Stimulated activated CD4-positive, alpha-beta T cell treated with anti-CD3 and anti-CD28 coated beads, TNF-alpha, amount 100 ng/mL, for 48 hours (primary cell): Measurements from ENCODE around the gene SERPINF2.
"Not testable (repeated sequence)": the region's sequence is repeated elsewhere in the genome, so short reads cannot be mapped to it uniquely, and the experiment has no call there.

ENCODE experiments used
- DNase-seq, 3 donors: peaks; one replicate each; pipeline ENCODE4 v3.0.0-alpha.2; 2020; ENCODE audit warnings: low read depth in 3 of 3

Gene SERPINF2

DNA sequence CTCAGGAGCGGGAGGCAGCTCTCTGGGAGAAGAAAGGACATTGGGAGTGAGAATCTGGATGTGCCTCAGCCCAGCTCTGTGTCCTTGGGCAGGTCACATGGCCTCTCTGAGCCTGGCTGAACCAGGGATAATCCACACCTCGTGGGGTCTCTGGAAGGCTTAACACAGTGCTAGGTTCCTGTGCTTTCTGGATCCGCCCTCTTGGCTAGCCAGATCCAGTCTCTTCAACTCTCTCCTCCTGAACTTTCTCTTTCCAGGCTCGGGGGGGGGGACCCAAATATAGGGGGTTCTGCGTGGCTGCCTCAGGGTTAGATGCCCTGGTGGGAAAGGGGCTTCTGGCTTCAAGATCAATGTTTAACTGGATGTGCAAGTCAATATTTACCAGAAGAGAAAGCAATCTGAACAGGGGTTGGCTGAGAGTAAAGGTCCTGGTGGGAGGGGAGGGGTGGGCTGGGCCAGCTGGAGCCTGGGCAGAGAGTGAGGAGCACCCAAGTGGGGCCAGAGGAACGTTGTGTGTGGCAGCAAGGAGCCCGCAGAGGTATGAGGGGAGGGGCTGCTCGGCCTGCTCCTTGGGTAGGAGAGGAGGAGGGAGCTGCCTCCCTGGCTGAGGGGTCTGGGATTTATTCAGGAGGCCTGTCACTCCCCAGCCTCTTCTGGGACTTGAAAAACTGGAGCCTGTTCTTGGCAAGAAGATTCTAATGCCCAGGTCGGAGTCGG is at the start of gene SERPINF2:
Gene SERPINF2 (plus strand): TSS at position 501 of the 717 bp plus-strand sequence. CDS start 2,125 bp downstream, outside the sequence.
- no peak for DNase-seq

DNA sequence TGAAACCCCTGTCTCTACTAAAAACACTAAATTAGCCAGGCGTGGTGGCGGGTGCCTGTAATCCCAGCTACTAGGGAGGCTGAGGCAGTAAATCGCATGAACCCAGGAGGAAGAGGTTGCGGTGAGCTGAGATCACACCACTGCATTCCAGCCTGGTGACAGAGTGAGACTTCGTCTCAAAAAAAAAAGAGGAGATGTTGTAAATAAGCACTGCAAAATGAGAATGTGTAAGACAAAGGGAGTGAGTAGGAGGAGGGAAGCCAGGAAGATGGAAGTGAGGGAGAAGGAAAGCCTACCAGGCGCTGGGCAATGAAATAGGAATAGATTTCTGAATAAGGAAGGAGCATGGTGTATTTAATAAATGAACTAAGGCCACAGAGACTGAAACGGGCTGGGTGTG is 49.3 kb upstream of the SERPINF2 start:
- DNase-seq: no peak

DNA sequence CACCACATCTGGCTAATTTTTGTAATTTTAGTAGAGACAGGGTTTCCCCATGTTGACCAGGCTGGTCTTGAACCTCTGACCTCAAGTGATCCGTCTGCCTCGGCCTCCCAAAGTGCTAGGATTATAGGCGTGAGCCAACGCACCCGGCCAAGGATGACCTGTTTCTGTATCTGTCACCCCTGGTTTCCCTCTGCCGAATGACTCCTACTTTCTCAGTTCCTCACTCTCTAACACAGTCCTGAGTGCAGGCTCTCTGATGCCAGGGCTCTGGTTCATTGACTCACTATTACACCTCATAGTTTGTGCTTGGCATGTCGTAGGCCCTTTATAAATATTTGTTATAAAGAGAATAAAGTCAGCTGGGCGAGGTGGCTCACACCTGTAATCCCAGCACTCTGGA is 47.3 kb upstream of the SERPINF2 start:
- no peak for DNase-seq

DNA sequence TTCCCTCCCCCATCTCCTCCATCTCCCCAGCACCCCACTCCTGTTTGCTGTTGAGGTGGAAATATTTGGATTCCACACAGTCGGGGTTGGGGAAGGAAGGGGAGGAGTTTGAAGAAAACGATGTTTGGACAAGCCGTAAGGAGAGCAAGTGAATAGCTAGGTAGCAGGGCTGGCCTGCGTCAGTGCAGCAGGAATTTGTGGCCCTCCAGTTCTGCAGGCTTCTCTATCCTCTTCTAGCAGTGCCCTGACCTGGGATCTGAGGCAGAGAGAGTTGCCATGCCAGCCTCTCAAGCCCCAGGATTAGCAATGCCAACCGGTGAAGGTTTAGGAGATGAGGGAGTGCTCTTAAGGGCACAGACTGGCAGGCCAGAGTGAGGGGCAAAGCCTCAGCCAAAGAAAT is 45.0 kb upstream of the SERPINF2 start:
- DNase-seq: no peak

- not testable (repeated sequence) for DNase-seq
Measured at GRCh38 chr17:1699891-1700290, 42.8 kb upstream of the SERPINF2 start.

GRCh38 chr17:1703063-1703462 is 39.6 kb upstream of the SERPINF2 start:
- DNase-seq: no peak

DNA sequence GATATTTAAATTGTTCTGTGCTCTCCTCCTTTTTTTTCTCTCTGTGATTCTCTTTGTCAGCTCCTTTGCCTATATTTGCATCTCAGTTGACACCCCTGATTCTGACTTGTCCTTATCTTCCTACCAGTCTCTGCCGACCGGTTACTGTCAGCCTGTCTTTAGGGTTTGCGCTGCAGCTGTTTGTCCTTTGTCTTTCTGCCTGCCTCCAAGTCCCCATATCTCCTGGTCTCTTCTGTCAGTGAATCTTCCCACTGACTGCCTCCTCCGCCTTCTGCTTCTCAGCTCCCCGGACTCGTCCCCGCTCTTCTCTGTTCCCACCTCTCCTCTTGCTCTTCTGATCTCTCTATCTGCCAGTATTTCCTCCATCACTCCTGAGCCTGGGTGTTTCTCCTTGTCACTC is 37.7 kb upstream of the SERPINF2 start:
- DNase-seq: no peak

DNA sequence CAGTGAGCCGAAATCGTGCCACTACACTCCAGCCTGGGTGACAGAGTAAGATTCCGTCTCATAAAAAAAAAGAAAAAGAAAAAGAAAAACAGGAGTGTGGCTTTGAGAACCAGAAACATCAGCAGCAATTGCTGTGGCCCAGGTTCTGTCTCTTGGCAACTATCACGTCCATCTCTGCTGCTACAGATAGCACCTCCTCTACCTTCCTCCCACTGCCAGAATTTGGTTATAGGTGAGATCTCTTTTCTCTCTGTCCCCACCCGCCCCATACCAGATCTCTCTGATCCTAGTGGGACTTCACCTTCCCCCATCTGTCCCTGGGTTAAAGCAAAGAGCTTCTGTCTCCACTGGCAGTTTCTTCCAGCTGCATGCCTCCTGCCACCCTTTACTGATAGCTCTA is 35.6 kb upstream of the SERPINF2 start:
- DNase-seq: no peak

- DNase-seq: not testable (repeated sequence)
Measured at GRCh38 chr17:1708791-1709346, 33.8 kb upstream of the SERPINF2 start.

- DNase-seq: no peak
Measured at GRCh38 chr17:1709403-1709951, 33.2 kb upstream of the SERPINF2 start.

GRCh38 chr17:1709971-1710806 is 32.5 kb upstream of the SERPINF2 start, which contains the start of gene TLCD2:
Gene TLCD2 (minus strand): TSS chr17:1710377. CDS start chr17:1710242, 135 bp downstream.
- no peak for DNase-seq

- DNase-seq: no peak
Measured at GRCh38 chr17:1710807-1711553, 31.7 kb upstream of the SERPINF2 start.

- DNase-seq: no peak
Measured at GRCh38 chr17:1711804-1712203, 30.9 kb upstream of the SERPINF2 start.

DNA sequence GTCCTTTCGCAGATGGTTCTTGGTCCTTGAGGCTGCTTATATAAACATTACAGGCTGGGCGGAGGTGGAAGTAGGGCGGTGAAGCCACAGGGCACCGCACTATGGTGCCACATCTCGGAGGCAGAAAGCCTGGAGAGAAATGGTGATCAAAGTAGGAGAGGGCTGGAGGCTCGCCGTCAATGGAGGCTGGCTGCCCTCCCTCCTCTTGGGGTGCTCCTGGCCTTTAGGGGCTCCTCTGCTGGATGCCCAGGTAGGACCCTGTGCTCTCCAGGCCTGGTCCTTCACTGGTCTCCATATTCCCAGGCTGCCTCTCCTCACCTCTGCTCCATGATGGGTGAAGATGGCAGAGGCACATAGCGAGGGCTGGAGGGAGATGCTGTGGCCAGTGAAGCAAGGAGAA is 30.4 kb upstream of the SERPINF2 start:
- DNase-seq: no peak

GRCh38 chr17:1713160-1713877 is 29.4 kb upstream of the SERPINF2 start:
- no peak for DNase-seq

DNA sequence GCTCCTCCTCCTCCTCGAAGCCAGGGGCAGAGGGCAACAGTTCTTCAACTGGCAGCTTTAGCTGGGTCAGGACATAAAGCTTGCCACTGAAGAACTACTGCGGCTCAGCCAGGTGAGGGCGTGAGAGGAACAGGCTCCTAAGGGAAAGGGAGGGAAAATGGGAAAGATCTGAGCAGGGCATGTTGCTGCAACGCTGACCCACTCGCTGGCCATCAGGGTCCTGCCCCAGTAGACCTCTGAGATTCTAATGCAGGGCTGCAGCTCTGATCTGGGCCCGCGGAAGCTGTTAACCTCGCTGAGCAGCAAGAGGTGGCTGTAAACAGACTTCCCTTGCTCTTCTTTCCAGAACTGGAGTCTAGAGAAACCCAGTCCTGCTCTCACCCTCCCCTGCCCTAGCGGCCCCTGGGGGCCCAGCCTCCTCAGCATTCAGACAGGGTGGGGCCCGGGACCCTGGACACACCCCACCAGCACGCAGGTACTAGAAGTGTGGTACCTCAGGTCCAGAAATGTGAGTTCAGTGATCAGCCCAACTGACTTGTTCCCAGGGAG is 28.7 kb upstream of the SERPINF2 start:
- DNase-seq: no peak

GRCh38 chr17:1714427-1714979 is 28.2 kb upstream of the SERPINF2 start:
- DNase-seq: no peak

DNA sequence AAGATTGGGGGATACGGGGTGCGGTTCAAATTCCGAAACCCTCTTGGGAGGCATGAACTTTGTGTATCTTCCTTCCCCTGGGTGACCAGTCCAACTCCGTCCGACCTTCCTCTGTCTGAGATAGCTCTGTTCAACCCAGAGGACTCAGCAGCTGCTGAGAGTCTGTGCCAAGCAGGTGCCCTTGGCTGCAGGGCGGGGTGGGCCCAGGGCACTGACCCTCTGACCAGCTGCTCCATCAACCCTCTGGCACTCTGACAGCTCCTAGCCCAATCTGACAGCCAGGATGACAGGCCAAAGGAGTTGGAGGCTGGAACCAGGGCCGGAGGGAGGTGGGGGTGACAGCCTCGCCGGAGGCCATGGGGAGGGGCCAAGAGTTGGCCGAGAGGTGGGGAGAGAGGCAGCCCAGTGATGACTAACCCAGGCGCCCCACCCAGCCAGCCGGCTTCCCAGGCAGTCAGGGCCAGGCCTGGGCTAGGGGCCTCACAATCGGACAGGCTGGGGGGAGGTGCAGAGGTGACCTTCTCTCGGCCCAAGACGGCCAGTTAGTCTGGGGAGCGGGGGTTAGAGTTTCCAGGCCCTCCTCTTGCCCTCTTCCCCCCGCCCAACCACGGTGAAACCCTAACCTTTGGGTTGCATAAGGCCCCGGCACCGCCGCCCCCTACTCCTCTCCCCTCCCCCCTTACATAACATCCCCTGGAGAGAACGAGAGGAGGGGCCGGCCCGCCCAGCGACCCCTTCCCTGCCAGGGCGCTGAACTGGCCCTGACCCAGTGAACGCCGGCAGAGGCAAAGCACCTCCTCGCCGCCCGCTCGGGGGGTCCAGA is 27.5 kb upstream of the SERPINF2 start:
- DNase-seq: no peak

DNA sequence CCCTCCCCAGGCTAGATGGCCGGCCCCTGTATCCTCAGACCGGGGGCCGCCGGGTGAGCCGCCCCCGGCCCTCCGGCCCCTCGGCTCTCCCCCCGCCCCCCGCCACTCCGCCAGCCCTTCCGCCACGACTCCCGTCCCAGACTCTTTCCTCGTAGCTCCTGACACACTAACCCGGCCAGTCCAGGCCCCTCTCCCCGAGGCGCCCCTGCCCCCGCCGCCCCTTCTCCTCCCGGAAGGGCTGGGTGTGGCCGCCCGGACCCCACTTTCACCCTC is 26.9 kb upstream of the SERPINF2 start:
- no peak for DNase-seq
